Tibial nerve (tissue), 4 donors: ENCODE data around the gene CAMTA1. TPM values are rescaled to one million over a fixed set of nuclear protein-coding genes. Genes with fewer than 3 reads are reported as not detected.

Source experiments
- DNase-seq, 2 donors: peaks; one replicate each; pipeline ENCODE4 v3.0.0-alpha.2; 2019; ENCODE audit warnings: low spot score in 2 of 2
- H3K27ac ChIP-seq, 4 donors: fragments of 200-600 bp; sonication (generic) in 3 of 4; one replicate each; pipeline ENCODE4 v1.5.1; 2017 to 2019; ENCODE audit warnings: mild to moderate bottlenecking in 1 of 4
- H3K27me3 ChIP-seq, 2 donors: fragments of 200-600 bp; sonication (generic) in 1 of 2; one replicate each; pipeline versions ENCODE4 v1.5.1 to v1.6.0; 2017 to 2019
- H3K36me3 ChIP-seq, 3 donors: fragments of 200-600 bp; sonication (generic); one replicate each; pipeline ENCODE4 v1.5.1; 2018 to 2019
- H3K4me1 ChIP-seq, 4 donors: fragments of 200-600 bp; sonication (generic) in 3 of 4; one replicate each; pipeline ENCODE4 v1.5.1; 2017 to 2019
- H3K4me3 ChIP-seq, 4 donors: fragments of 200-600 bp; sonication (generic) in 3 of 4; one replicate each; pipeline ENCODE4 v1.5.1; 2017 to 2019; ENCODE audit warnings: mild to moderate bottlenecking in 1 of 4, moderate library complexity in 1 of 4
- H3K9me3 ChIP-seq, 4 donors: fragments of 200-600 bp; sonication (generic) in 3 of 4; one replicate each; pipeline ENCODE4 v1.5.1; 2017 to 2019
- EP300 ChIP-seq, 2 donors: sonication (generic); formaldehyde crosslinking; IDR thresholded peaks; one replicate each; pipeline ENCODE4 v1.6.1; 2017; ENCODE audit warnings: antibody characterized with exemption in 2 of 2, mild to moderate bottlenecking in 1 of 2
- POLR2A ChIP-seq, 2 donors: fragments of 450-650 bp; IDR thresholded peaks; one replicate each; pipeline ENCODE4 v1.6.1; 2017; ENCODE audit warnings: antibody characterized with exemption in 2 of 2, mild to moderate bottlenecking in 2 of 2, moderate library complexity in 2 of 2
- WGBS, 2 donors: methylation state at CpG; one replicate each; pipeline ENCODE4 v1.1.5; 2018; 5-methylcytosine and 5-hydroxymethylcytosine counted together
- total RNA-seq, 4 donors: library from RNA; depleted of rRNA; stranded (reverse); fragments of >200 nt; gene quantifications; one replicate each; pipeline ENCODE4 v1.1.0, GENCODE V29; 2016
- TF ChIP-seq, protein P1 (sequence below), 5 experiments: fragments of 200-600 bp in 3 of 5; fragments of 450-650 bp in 2 of 5; sonication (generic) in 3 of 5; IDR thresholded peaks; one replicate each; pipeline ENCODE4 v1.5.1; 2016 to 2019; ENCODE audit warnings: antibody characterized with exemption in 5 of 5, mild to moderate bottlenecking in 3 of 5, moderate library complexity in 2 of 5

CAMTA1 gene
- total RNA-seq, 4 donors from 2014 or later = 41.8 to 104 (median 87.2) TPM

DNA sequence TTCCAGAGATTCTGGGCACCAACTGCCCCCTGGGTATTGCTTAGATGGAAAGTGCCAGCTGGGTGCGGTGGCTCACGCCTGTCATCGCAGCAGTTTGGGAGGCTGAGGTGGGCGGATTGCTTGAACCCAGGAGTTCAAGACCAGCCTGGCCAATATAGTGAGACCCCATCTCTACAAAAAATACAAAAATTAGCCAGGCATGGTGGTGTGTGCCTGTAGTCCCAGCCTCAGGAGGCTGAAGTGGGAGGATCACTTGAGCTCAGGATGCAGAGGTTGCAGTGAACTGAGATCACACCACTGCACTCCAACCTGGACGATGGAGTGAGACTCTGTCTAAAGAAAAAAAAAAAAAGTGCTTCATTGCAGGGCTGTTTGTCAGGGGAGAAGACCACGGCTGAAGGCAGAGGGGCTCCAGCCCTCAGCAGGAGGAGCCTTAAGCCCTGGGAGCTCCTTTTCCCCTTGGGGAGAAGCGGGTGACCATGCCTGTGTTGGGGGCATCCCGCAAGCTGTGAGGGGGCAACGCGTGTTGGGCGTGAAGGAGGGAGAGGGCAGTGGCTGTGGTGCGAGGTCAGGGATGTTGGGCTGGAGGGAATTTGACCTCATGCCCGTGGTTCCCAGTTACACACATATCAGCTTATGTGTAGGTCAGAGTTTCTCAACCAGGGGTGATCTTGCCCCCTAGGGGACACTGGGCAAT lies 854.3 kb downstream of the CAMTA1 start:
- TF ChIP-seq, protein P1, sequence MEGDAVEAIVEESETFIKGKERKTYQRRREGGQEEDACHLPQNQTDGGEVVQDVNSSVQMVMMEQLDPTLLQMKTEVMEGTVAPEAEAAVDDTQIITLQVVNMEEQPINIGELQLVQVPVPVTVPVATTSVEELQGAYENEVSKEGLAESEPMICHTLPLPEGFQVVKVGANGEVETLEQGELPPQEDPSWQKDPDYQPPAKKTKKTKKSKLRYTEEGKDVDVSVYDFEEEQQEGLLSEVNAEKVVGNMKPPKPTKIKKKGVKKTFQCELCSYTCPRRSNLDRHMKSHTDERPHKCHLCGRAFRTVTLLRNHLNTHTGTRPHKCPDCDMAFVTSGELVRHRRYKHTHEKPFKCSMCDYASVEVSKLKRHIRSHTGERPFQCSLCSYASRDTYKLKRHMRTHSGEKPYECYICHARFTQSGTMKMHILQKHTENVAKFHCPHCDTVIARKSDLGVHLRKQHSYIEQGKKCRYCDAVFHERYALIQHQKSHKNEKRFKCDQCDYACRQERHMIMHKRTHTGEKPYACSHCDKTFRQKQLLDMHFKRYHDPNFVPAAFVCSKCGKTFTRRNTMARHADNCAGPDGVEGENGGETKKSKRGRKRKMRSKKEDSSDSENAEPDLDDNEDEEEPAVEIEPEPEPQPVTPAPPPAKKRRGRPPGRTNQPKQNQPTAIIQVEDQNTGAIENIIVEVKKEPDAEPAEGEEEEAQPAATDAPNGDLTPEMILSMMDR (IDR thresholded peaks at IDR 0.05) = no peak
- TF ChIP-seq POLR2A (IDR thresholded peaks at IDR 0.05) (no peak), EP300 (IDR thresholded peaks at IDR 0.05) (no peak)
- Histone ChIP-seq H3K27me3 (no peaks in the 10 kb centered on the region), H3K9me3 (no peaks in the 10 kb centered on the region), H3K4me1 (no peaks in the 10 kb centered on the region), H3K4me3 (no peak overlapping the region), H3K36me3 (no peaks in the 10 kb centered on the region), H3K27ac (no peak overlapping the region)
- no peak for DNase-seq
- WGBS, 2 donors = 70 to 71% methylated on average over 13 of the region's 13 CpGs

DNA sequence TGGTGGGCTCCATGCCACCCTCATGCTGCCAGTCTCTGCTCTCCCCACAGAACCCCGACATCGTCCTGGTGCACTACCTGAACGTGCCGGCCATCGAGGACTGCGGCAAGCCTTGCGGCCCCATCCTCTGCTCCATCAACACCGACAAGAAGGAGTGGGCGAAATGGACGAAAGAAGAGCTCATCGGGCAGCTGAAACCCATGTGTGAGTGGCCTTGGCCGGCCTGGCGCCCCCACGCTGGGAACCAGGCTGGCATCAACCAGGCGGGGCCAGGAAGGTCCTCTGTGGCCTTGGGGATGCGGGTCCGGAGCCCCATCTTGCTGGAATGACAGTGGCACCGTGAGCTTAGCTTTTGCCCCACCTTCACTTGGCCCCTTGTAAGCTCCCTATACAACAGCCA lies 855.1 kb downstream of the CAMTA1 start:
- H3K4me1 ChIP-seq = no peaks in the 10 kb centered on the region
- TF ChIP-seq, protein P1 (IDR thresholded peaks at IDR 0.05) = no peak
- TF ChIP-seq POLR2A (IDR thresholded peaks at IDR 0.05) (no peak), EP300 (IDR thresholded peaks at IDR 0.05) (no peak)
- no peak overlapping the region for H3K4me3 ChIP-seq
- H3K27me3 ChIP-seq = no peaks in the 10 kb centered on the region
- H3K36me3 ChIP-seq = no peaks in the 10 kb centered on the region
- 91 to 93% methylated on average over 18 of the region's 18 CpGs for WGBS, 2 donors
- no peak for DNase-seq
- H3K9me3 ChIP-seq = no peaks in the 10 kb centered on the region
- no peak overlapping the region for H3K27ac ChIP-seq

DNA sequence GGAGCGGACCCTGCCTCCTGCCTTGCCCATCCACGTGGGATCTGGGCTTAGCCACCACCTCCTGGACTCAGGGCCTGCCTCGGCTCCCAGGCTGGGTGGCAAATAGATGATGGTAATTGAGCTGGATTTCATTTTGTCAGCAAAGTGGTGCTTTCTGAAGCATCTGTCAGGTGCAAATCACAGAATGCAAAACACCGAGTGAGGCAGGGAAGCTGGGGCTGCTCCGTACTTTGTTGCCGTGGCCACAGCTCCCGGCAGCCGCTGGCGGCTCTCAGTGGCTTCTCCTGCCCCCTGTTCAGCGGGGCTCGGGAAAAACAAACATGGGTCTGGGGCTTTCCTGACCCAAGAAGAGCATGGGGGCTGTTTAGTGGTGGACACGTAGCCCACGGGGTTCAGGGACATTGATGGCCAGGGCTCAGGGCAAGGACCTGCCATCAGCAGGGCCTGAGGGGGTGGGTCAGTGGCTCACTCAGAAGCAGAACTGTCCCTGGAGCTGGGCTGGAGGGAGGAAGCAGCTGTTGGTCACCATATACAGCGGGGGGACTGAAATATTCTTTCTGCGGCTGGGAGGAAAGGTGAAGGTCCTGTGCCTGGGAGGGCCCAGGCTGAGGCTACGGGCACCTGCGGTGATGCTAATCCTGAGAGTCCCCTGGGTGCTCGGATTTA lies 855.8 kb downstream of the CAMTA1 start:
- Histone ChIP-seq H3K36me3 (no peaks in the 10 kb centered on the region), H3K9me3 (no peaks in the 10 kb centered on the region), H3K4me1 (no peaks in the 10 kb centered on the region), H3K27me3 (no peaks in the 10 kb centered on the region), H3K27ac (no peak overlapping the region), H3K4me3 (no peak overlapping the region)
- WGBS, 2 donors = 79 to 80% methylated on average over 12 to 18 of the region's 18 CpGs
- DNase-seq = no peak
- TF ChIP-seq EP300 (IDR thresholded peaks at IDR 0.05) = no peak
- TF ChIP-seq POLR2A (IDR thresholded peaks at IDR 0.05) = no peak
- TF ChIP-seq, protein P1 (IDR thresholded peaks at IDR 0.05) = no peak

GRCh38 chr1:7641587-7642417 lies 856.5 kb downstream of the CAMTA1 start:
- TF ChIP-seq EP300 (IDR thresholded peaks at IDR 0.05) = no peak
- Histone ChIP-seq H3K4me3 (no peak overlapping the region), H3K27me3 (no peaks in the 10 kb centered on the region), H3K36me3 (no peaks in the 10 kb centered on the region), H3K4me1 (no peaks in the 10 kb centered on the region), H3K27ac (no peak overlapping the region), H3K9me3 (no peaks in the 10 kb centered on the region)
- 58 to 65% methylated on average over 15 to 17 of the region's 18 CpGs for WGBS, 2 donors
- DNase-seq = no peak

- 85% methylated on average over 9 of the region's 9 CpGs; no CpG with 5 or more reads in 1 of the 2 donors for WGBS, 2 donors
- Histone ChIP-seq H3K27ac (no peak overlapping the region), H3K4me1 (peaks cover 0 to 5% (median 0%) of the 10 kb centered on the region in 4 donors), H3K9me3 (no peaks in the 10 kb centered on the region), H3K4me3 (no peak overlapping the region), H3K36me3 (no peaks in the 10 kb centered on the region), H3K27me3 (no peaks in the 10 kb centered on the region)
- no peak for DNase-seq
- TF ChIP-seq, protein P1 (IDR thresholded peaks at IDR 0.05) = no peak
- TF ChIP-seq POLR2A (IDR thresholded peaks at IDR 0.05) (no peak), EP300 (IDR thresholded peaks at IDR 0.05) (no peak)
Observed at GRCh38 chr1:7642418-7642704, 857.1 kb downstream of the CAMTA1 start.
